NB4 (cell line): Measurements from ENCODE around the gene SELENOK.

ENCODE experiments used
- POLR2A ChIP-seq: IDR thresholded peaks from 2 replicates; pipeline ENCODE4 v1.6.1; 2011; ENCODE audit warnings: mild to moderate bottlenecking; ENCODE audit not compliant: insufficient read length; ENCODE audit errors: extremely low read depth
- TF ChIP-seq, protein P1 (sequence below): IDR thresholded peaks from one replicate; pipeline ENCODE4 v1.5.1; 2012; ENCODE audit warnings: low read depth, low read length
- TF ChIP-seq, protein P2 (sequence below): IDR thresholded peaks from 2 replicates; pipeline ENCODE4 v1.6.1; 2011; ENCODE audit warnings: low read depth, low read length

- TF ChIP-seq, protein P1, sequence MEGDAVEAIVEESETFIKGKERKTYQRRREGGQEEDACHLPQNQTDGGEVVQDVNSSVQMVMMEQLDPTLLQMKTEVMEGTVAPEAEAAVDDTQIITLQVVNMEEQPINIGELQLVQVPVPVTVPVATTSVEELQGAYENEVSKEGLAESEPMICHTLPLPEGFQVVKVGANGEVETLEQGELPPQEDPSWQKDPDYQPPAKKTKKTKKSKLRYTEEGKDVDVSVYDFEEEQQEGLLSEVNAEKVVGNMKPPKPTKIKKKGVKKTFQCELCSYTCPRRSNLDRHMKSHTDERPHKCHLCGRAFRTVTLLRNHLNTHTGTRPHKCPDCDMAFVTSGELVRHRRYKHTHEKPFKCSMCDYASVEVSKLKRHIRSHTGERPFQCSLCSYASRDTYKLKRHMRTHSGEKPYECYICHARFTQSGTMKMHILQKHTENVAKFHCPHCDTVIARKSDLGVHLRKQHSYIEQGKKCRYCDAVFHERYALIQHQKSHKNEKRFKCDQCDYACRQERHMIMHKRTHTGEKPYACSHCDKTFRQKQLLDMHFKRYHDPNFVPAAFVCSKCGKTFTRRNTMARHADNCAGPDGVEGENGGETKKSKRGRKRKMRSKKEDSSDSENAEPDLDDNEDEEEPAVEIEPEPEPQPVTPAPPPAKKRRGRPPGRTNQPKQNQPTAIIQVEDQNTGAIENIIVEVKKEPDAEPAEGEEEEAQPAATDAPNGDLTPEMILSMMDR, result no peak
- TF ChIP-seq POLR2A, result no peak
- TF ChIP-seq, protein P2, sequence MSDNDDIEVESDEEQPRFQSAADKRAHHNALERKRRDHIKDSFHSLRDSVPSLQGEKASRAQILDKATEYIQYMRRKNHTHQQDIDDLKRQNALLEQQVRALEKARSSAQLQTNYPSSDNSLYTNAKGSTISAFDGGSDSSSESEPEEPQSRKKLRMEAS, result no peak
Measured at GRCh38 chr3:53902067-53902466, 10.4 kb upstream of the SELENOK start.
